ENCODE results near the gene SNX5. TPM values are rescaled to one million over a fixed set of nuclear protein-coding genes. Genes with fewer than 3 reads are reported as not detected.

The SNX5 gene
- total and polyA plus RNA-seq, 9 of the 15 experiments (the other 6 are each of a cell fraction or from before 2014, with no cell fraction given): 53.5 to 276 (median 160) TPM

DNA sequence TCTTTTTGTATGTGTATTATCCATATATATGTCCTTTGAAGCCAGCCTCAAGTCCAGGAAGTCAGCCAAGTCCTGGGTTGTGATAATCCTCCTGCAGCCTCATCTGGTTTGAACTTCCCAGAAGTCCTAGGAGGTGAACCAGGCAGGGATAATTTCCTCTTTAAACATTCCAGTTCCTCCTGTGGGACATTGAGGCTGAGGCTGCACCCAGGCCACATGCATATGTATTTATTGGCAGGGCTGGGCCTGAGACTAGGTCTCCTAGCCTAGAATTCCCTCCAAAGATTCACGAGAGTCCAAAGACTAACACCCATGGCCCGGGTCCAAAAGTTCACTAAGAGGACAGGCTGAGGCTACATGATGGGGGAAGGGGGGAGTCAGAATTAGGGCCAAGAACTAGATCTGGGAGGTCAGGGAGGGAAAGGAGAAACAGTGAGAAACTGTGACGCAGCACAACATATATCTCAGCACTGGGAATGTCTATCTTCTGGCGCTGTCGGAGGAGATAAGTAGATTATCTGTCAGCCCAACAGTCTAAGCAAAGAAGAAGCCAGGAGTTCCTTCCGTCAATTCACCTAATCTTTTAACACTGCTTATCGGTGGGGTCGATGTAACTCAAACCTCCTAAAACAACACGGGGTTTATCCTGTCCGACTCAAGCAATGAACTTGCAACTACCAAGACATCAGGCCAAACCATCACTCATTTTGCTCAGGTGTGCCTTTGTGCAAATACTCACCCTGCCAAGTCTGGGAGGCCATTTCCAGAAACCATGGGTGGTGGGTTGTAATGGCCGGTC lies 43.3 kb downstream of the SNX5 start (continued):
- TF ChIP-seq, protein P1, sequence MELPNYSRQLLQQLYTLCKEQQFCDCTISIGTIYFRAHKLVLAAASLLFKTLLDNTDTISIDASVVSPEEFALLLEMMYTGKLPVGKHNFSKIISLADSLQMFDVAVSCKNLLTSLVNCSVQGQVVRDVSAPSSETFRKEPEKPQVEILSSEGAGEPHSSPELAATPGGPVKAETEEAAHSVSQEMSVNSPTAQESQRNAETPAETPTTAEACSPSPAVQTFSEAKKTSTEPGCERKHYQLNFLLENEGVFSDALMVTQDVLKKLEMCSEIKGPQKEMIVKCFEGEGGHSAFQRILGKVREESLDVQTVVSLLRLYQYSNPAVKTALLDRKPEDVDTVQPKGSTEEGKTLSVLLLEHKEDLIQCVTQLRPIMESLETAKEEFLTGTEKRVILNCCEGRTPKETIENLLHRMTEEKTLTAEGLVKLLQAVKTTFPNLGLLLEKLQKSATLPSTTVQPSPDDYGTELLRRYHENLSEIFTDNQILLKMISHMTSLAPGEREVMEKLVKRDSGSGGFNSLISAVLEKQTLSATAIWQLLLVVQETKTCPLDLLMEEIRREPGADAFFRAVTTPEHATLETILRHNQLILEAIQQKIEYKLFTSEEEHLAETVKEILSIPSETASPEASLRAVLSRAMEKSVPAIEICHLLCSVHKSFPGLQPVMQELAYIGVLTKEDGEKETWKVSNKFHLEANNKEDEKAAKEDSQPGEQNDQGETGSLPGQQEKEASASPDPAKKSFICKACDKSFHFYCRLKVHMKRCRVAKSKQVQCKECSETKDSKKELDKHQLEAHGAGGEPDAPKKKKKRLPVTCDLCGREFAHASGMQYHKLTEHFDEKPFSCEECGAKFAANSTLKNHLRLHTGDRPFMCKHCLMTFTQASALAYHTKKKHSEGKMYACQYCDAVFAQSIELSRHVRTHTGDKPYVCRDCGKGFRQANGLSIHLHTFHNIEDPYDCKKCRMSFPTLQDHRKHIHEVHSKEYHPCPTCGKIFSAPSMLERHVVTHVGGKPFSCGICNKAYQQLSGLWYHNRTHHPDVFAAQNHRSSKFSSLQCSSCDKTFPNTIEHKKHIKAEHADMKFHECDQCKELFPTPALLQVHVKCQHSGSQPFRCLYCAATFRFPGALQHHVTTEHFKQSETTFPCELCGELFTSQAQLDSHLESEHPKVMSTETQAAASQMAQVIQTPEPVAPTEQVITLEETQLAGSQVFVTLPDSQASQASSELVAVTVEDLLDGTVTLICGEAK (IDR thresholded peaks at IDR 0.05): no peak; the same call in 1 of the 2 replicates
- TF ChIP-seq, protein P1 (CRISPR knock-in tag; IDR thresholded peaks at IDR 0.05): no peak
- TF ChIP-seq RBM22 (IDR thresholded peaks at IDR 0.05; ENCODE audit: low read depth, low read length, poor library complexity, severe bottlenecking) (no peak), NFE2 (IDR thresholded peaks at IDR 0.05; ENCODE audit: low read depth) (peak; percentile 91), LEF1 (IDR thresholded peaks at IDR 0.05) (peak; percentile 83), SAFB (IDR thresholded peaks at IDR 0.05; ENCODE audit: borderline replicate concordance, low read depth, low read length) (no peak), ZNF174 (CRISPR knock-in tag; IDR thresholded peaks at IDR 0.05) (no peak), EP400 (IDR thresholded peaks at IDR 0.05) (peak; percentile 36; the same call in 1 of the 2 replicates), PYGO2 (tag; IDR thresholded peaks at IDR 0.05) (0 out of 2 replicates have a peak, but pooled peaks have one; percentile 53), ZNF134 (CRISPR knock-in tag; conservative IDR thresholded peaks at IDR 0.05) (no peak; the same call in 1 of the 2 replicates), ZNF133 (CRISPR knock-in tag; IDR thresholded peaks at IDR 0.05) (no peak), TFAM (CRISPR knock-in tag; conservative IDR thresholded peaks at IDR 0.05) (no peak)
- TF ChIP-seq, protein P2, sequence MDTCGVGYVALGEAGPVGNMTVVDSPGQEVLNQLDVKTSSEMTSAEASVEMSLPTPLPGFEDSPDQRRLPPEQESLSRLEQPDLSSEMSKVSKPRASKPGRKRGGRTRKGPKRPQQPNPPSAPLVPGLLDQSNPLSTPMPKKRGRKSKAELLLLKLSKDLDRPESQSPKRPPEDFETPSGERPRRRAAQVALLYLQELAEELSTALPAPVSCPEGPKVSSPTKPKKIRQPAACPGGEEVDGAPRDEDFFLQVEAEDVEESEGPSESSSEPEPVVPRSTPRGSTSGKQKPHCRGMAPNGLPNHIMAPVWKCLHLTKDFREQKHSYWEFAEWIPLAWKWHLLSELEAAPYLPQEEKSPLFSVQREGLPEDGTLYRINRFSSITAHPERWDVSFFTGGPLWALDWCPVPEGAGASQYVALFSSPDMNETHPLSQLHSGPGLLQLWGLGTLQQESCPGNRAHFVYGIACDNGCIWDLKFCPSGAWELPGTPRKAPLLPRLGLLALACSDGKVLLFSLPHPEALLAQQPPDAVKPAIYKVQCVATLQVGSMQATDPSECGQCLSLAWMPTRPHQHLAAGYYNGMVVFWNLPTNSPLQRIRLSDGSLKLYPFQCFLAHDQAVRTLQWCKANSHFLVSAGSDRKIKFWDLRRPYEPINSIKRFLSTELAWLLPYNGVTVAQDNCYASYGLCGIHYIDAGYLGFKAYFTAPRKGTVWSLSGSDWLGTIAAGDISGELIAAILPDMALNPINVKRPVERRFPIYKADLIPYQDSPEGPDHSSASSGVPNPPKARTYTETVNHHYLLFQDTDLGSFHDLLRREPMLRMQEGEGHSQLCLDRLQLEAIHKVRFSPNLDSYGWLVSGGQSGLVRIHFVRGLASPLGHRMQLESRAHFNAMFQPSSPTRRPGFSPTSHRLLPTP (IDR thresholded peaks at IDR 0.05; ENCODE audit: borderline replicate concordance, extremely low read depth, insufficient read length): no peak

Data from K562 (cell line).